GM12878 (cell line): ENCODE data around the gene IL11. TPM values are rescaled to one million over a fixed set of nuclear protein-coding genes. Genes with fewer than 3 reads are reported as not detected.

ENCODE experiments used
- EP300 ChIP-seq, 2 experiments: fragments of 150-350 bp in 1 of 2; IDR thresholded peaks; 2 replicates each; pipeline ENCODE4 v1.6.1; 2011 to 2012; ENCODE audit warnings: low read depth in 2 of 2, low read length in 2 of 2, borderline replicate concordance in 1 of 2, improper control_type of control experiment in 1 of 2, inconsistent platforms in 1 of 2; ENCODE audit not compliant: control insufficient read depth in 1 of 2
- GABPA ChIP-seq: IDR thresholded peaks from 2 replicates; pipeline ENCODE4 v1.6.1; 2014; ENCODE audit warnings: antibody characterized with exemption, low read depth, mild to moderate bottlenecking, inconsistent platforms
- LARP7 ChIP-seq: fragments of 450-650 bp; IDR thresholded peaks from 2 replicates; pipeline ENCODE4 v1.6.1; 2017; ENCODE audit warnings: mild to moderate bottlenecking
- PML ChIP-seq: IDR thresholded peaks from 2 replicates; pipeline ENCODE4 v1.6.1; 2012; ENCODE audit warnings: low read length, inconsistent platforms
- POLR2AphosphoS2 ChIP-seq: IDR thresholded peaks from 2 replicates; pipeline ENCODE4 v1.6.1; 2011; ENCODE audit warnings: low read depth, mild to moderate bottlenecking, low read length, improper control_type of control experiment, moderate library complexity
- POLR2AphosphoS5 ChIP-seq: IDR thresholded peaks from 2 replicates; pipeline ENCODE4 v1.6.1; 2011; ENCODE audit warnings: mild to moderate bottlenecking, low read length, inconsistent platforms
- SMAD5 ChIP-seq: IDR thresholded peaks from 2 replicates; pipeline ENCODE4 v1.6.1; 2016; ENCODE audit warnings: antibody characterized with exemption, low read depth
- SREBF1 ChIP-seq: IDR thresholded peaks from 2 replicates; pipeline ENCODE4 v1.6.1; 2012; ENCODE audit warnings: mild to moderate bottlenecking, low read length
- TCF12 ChIP-seq: IDR thresholded peaks from 2 replicates; pipeline ENCODE4 v1.6.1; 2011; ENCODE audit warnings: low read depth, mild to moderate bottlenecking, low read length
- ZBED1 ChIP-seq: IDR thresholded peaks from 2 replicates; pipeline ENCODE4 v1.6.1; 2016; ENCODE audit warnings: borderline replicate concordance
- polyA plus RNA-seq, 11 experiments: library from polyadenylated mRNA; depleted of rRNA in 4 of 11; unstranded in 6 of 11; stranded (reverse) in 5 of 11; fragments of >200 nt; fragmentation: Nextera tagmentation in 4 of 11; fragmentation: Illumina TruSeq in 1 of 11; extraction: Ambion mirVana in 4 of 11; extraction: Trizol in 1 of 11; gene quantifications; 1 replicate in 1 of 11; 2 replicates in 10 of 11; pipeline versions ENCODE4 v1.2.1 to v1.2.3, GENCODE V29; 2011 to 2016; ENCODE audit warnings: inconsistent platforms in 2 of 11, missing spikeins in 2 of 11, low read depth in 1 of 11
- total RNA-seq, 4 experiments: library from RNA; depleted of rRNA in 3 of 4; stranded (reverse); fragments of >200 nt in 3 of 4; fragmentation: Illumina TruSeq in 1 of 4; extraction: Trizol in 1 of 4; gene quantifications; 2 replicates each; pipeline versions ENCODE4 v1.2.1 to v1.2.3, GENCODE V29; 2013 to 2021
- TF ChIP-seq, protein P1 (sequence below): fragments of 150-350 bp; IDR thresholded peaks from 2 replicates; pipeline ENCODE4 v1.6.1; 2014; ENCODE audit warnings: mild to moderate bottlenecking, low read depth, low read length
- TF ChIP-seq, protein P2 (sequence below): fragments of 450-650 bp; formaldehyde crosslinking; IDR thresholded peaks from 2 replicates; pipeline ENCODE4 v1.4.0; 2020; ENCODE audit warnings: mild to moderate bottlenecking, moderate library complexity
- TF ChIP-seq, protein P3 (sequence below): fragments of 450-650 bp; IDR thresholded peaks from 2 replicates; pipeline ENCODE4 v1.6.1; 2017; ENCODE audit warnings: mild to moderate bottlenecking, low read depth, inconsistent platforms; ENCODE audit not compliant: poor library complexity, severe bottlenecking
- TF ChIP-seq, protein P4 (sequence below): fragments of 450-650 bp; IDR thresholded peaks from 2 replicates; pipeline ENCODE4 v1.6.1; 2017; ENCODE audit warnings: mild to moderate bottlenecking, moderate library complexity
- TF ChIP-seq, protein P5 (sequence below): fragments of 450-650 bp; IDR thresholded peaks from 2 replicates; pipeline ENCODE4 v1.6.1; 2016; ENCODE audit warnings: mild to moderate bottlenecking

The IL11 gene
- total and polyA plus RNA-seq, 10 of the 15 experiments (the other 5 are each of a cell fraction or from before 2014, with no cell fraction given) = 0.15 TPM; not detected in 9

DNA sequence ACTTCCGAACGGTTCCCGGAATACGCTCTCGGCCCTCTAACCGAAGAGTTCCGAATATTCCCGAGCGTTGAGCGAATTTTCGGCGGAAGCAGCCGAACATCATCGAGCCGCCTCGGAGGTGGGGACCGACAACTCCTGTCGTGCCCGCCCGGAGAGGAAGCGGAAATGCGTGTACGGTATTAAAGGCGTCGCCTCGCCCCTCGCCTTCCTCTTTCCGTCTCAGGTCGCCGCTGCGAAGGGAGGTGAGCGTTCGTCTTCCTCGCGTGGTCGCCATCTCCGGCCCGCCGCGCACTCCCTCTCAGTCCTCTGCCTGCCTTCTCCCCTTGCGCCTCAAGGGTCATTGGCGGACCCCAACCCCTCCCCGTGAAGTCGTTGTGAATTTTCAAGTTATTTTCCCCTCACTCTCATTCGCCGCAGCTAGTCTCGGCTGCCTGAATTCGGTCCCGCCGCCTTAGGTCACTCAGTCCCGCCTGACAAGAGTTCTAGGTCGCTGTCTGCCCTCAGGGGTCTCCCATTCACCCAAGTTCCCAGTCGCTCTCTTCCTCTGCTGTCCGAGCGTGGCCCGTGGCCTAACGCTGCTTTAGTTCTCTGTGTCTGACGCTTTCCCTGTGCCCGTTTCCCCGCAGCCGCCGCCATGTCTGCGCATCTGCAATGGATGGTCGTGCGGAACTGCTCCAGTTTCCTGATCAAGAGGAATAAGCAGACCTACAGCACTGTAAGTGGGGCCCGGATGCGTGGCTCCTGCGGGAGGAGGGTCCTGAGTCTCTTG lies 15.6 kb upstream of the IL11 start, which contains the start of gene RPL28 (continued):
- TF ChIP-seq, protein P1, sequence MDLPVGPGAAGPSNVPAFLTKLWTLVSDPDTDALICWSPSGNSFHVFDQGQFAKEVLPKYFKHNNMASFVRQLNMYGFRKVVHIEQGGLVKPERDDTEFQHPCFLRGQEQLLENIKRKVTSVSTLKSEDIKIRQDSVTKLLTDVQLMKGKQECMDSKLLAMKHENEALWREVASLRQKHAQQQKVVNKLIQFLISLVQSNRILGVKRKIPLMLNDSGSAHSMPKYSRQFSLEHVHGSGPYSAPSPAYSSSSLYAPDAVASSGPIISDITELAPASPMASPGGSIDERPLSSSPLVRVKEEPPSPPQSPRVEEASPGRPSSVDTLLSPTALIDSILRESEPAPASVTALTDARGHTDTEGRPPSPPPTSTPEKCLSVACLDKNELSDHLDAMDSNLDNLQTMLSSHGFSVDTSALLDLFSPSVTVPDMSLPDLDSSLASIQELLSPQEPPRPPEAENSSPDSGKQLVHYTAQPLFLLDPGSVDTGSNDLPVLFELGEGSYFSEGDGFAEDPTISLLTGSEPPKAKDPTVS = 0 out of 2 replicates have a peak, but pooled peaks have one; percentile 45
- TF ChIP-seq PML = peak; percentile 99
- peak; percentile 99 for TF ChIP-seq POLR2AphosphoS2
- peak; percentile 83; the same call in 1 of the 2 replicates for TF ChIP-seq TCF12
- TF ChIP-seq, protein P2, sequence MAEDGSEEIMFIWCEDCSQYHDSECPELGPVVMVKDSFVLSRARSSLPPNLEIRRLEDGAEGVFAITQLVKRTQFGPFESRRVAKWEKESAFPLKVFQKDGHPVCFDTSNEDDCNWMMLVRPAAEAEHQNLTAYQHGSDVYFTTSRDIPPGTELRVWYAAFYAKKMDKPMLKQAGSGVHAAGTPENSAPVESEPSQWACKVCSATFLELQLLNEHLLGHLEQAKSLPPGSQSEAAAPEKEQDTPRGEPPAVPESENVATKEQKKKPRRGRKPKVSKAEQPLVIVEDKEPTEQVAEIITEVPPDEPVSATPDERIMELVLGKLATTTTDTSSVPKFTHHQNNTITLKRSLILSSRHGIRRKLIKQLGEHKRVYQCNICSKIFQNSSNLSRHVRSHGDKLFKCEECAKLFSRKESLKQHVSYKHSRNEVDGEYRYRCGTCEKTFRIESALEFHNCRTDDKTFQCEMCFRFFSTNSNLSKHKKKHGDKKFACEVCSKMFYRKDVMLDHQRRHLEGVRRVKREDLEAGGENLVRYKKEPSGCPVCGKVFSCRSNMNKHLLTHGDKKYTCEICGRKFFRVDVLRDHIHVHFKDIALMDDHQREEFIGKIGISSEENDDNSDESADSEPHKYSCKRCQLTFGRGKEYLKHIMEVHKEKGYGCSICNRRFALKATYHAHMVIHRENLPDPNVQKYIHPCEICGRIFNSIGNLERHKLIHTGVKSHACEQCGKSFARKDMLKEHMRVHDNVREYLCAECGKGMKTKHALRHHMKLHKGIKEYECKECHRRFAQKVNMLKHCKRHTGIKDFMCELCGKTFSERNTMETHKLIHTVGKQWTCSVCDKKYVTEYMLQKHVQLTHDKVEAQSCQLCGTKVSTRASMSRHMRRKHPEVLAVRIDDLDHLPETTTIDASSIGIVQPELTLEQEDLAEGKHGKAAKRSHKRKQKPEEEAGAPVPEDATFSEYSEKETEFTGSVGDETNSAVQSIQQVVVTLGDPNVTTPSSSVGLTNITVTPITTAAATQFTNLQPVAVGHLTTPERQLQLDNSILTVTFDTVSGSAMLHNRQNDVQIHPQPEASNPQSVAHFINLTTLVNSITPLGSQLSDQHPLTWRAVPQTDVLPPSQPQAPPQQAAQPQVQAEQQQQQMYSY (CRISPR knock-in tag) = no peak
- peak; percentile 98 for TF ChIP-seq SMAD5
- TF ChIP-seq SREBF1 = peak; percentile 33; the same call in 1 of the 2 replicates
- no peak for TF ChIP-seq EP300 (IDR thresholded peaks at IDR 0.05; ENCODE audit: borderline replicate concordance in 1 of 2, control insufficient read depth in 1 of 2, low read depth in 2 of 2, low read length in 2 of 2)
- peak; percentile 89 for TF ChIP-seq GABPA
- peak; percentile 100 for TF ChIP-seq POLR2AphosphoS5
- peak; percentile 77 for TF ChIP-seq LARP7
- TF ChIP-seq ZBED1 = peak; percentile 90; the same call in 1 of the 2 replicates
- TF ChIP-seq, protein P3, sequence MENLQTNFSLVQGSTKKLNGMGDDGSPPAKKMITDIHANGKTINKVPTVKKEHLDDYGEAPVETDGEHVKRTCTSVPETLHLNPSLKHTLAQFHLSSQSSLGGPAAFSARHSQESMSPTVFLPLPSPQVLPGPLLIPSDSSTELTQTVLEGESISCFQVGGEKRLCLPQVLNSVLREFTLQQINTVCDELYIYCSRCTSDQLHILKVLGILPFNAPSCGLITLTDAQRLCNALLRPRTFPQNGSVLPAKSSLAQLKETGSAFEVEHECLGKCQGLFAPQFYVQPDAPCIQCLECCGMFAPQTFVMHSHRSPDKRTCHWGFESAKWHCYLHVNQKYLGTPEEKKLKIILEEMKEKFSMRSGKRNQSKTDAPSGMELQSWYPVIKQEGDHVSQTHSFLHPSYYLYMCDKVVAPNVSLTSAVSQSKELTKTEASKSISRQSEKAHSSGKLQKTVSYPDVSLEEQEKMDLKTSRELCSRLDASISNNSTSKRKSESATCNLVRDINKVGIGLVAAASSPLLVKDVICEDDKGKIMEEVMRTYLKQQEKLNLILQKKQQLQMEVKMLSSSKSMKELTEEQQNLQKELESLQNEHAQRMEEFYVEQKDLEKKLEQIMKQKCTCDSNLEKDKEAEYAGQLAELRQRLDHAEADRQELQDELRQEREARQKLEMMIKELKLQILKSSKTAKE = peak; percentile 57
- TF ChIP-seq, protein P4, sequence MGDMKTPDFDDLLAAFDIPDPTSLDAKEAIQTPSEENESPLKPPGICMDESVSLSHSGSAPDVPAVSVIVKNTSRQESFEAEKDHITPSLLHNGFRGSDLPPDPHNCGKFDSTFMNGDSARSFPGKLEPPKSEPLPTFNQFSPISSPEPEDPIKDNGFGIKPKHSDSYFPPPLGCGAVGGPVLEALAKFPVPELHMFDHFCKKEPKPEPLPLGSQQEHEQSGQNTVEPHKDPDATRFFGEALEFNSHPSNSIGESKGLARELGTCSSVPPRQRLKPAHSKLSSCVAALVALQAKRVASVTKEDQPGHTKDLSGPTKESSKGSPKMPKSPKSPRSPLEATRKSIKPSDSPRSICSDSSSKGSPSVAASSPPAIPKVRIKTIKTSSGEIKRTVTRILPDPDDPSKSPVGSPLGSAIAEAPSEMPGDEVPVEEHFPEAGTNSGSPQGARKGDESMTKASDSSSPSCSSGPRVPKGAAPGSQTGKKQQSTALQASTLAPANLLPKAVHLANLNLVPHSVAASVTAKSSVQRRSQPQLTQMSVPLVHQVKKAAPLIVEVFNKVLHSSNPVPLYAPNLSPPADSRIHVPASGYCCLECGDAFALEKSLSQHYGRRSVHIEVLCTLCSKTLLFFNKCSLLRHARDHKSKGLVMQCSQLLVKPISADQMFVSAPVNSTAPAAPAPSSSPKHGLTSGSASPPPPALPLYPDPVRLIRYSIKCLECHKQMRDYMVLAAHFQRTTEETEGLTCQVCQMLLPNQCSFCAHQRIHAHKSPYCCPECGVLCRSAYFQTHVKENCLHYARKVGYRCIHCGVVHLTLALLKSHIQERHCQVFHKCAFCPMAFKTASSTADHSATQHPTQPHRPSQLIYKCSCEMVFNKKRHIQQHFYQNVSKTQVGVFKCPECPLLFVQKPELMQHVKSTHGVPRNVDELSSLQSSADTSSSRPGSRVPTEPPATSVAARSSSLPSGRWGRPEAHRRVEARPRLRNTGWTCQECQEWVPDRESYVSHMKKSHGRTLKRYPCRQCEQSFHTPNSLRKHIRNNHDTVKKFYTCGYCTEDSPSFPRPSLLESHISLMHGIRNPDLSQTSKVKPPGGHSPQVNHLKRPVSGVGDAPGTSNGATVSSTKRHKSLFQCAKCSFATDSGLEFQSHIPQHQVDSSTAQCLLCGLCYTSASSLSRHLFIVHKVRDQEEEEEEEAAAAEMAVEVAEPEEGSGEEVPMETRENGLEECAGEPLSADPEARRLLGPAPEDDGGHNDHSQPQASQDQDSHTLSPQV = no peak
- TF ChIP-seq, protein P5, sequence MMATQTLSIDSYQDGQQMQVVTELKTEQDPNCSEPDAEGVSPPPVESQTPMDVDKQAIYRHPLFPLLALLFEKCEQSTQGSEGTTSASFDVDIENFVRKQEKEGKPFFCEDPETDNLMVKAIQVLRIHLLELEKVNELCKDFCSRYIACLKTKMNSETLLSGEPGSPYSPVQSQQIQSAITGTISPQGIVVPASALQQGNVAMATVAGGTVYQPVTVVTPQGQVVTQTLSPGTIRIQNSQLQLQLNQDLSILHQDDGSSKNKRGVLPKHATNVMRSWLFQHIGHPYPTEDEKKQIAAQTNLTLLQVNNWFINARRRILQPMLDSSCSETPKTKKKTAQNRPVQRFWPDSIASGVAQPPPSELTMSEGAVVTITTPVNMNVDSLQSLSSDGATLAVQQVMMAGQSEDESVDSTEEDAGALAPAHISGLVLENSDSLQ = peak; percentile 62; the same call in 1 of the 2 replicates
